Fibroblast of villous mesenchyme (primary cell): ENCODE results near the gene KMT2D. TPM values are rescaled to one million over a fixed set of nuclear protein-coding genes. Genes with fewer than 3 reads are reported as not detected.
"Not testable (repeated sequence)": the region's sequence is repeated elsewhere in the genome, so short reads cannot be mapped to it uniquely, and the experiment has no call there.

Experiments used
- DNase-seq: peaks from one replicate; pipeline ENCODE4 v3.0.0-alpha.2; 2010; ENCODE audit warnings: low read depth
- H3K4me3 ChIP-seq: 2 replicates; pipeline ENCODE4 v1.5.1; 2011; ENCODE audit warnings: low read depth, mild to moderate bottlenecking, low read length
- CTCF ChIP-seq: IDR thresholded peaks from 2 replicates; pipeline ENCODE4 v1.5.1; 2012; ENCODE audit warnings: low read depth, mild to moderate bottlenecking, low read length; ENCODE audit not compliant: insufficient read depth
- total RNA-seq: library from RNA; depleted of rRNA; stranded (reverse); fragments of >200 nt; gene quantifications from 2 replicates; pipeline ENCODE4 v1.2.3, GENCODE V29; 2012

Gene KMT2D
- total RNA-seq, 1 donor: 37.1 TPM

- DNase-seq: no peak
- peak overlapping the region; percentile 92 for H3K4me3 ChIP-seq
- no peak for TF ChIP-seq CTCF
Measured at GRCh38 chr12:49068879-49069506, 8.4 kb upstream of the KMT2D start.

- no peak overlapping the region for H3K4me3 ChIP-seq
- no peak for DNase-seq
- no peak for TF ChIP-seq CTCF
Measured at GRCh38 chr12:49066120-49066519, 5.5 kb upstream of the KMT2D start.

GRCh38 chr12:49064767-49065152 lies 4.2 kb upstream of the KMT2D start:
- DNase-seq: no peak
- H3K4me3 ChIP-seq: no peak overlapping the region
- TF ChIP-seq CTCF: no peak

- H3K4me3 ChIP-seq: not testable (repeated sequence)
Measured at GRCh38 chr12:49061916-49062315, 1.3 kb upstream of the KMT2D start.

GRCh38 chr12:49061157-49061650 lies 610 bp upstream of the KMT2D start:
- peak overlapping the region; percentile 96 for H3K4me3 ChIP-seq
- no peak for DNase-seq
- no peak for TF ChIP-seq CTCF

More at GRCh38 chr12:49061916-49062315, 1.3 kb upstream of the KMT2D start:
- DNase-seq: not testable (repeated sequence)

GRCh38 chr12:49059299-49060171 lies 1.1 kb downstream of the KMT2D start:
- peak overlapping the region; percentile 96 for H3K4me3 ChIP-seq
- DNase-seq: peak; percentile 36
- TF ChIP-seq CTCF: no peak

- no peak for DNase-seq
- peak overlapping the region; percentile 96 for H3K4me3 ChIP-seq
- no peak for TF ChIP-seq CTCF
Measured at GRCh38 chr12:49059045-49059298, 1.6 kb downstream of the KMT2D start.
